T-helper 2 cell (primary cell): ENCODE measurements around the gene CADM1.
A peak's percentile ranks its signal among the peaks of the same experiment; 100 is the strongest.

Experiments used
- DNase-seq, 5 experiments: peaks; one replicate each; pipeline versions ENCODE4 v3.0.0 to v3.0.0-alpha.2; 2012 to 2022

CADM1 gene

GRCh38 chr11:115347106-115347505 is 157.1 kb downstream of the CADM1 start:
- DNase-seq, result no peak

DNA sequence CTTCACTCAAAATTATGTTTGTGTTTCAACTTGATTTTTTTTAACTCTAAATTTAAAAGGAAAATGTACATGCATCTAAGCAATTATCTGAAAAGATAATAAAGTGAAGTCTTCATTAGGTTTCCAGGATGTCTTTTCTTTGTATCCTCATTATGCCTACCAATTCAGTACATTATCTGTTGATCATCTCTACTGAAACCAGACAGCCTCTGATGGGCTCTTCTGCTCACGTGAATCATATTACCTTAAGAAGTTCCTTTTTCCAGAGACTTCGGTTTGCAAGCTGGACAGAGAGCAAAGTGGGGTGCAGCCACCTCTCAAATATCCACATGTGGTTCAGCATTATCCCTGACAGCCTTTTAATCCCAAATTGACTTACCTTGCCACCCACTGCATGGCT is 158.4 kb downstream of the CADM1 start:
- DNase-seq, result no peak

DNA sequence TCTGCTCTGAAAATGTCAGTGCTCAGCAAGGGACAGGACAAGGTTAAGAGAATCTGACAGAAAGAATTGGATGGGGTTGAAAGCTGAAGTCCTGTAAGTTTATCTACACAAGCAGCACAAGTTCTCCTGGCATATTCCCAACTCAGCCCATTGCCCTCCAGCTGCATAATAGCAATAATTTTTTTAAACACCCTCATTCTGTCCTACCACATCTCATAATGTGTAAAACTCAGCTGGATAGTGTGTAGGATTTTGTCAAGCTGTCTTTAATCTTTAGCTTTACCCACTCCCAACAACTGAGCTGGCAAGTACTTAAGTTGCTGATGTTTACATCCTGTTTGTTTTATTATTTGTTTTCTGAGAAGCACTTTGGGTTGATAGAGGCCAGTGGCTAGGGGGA is 158.9 kb downstream of the CADM1 start:
- no peak for DNase-seq

- no peak for DNase-seq
These were observed 159.4 kb downstream of the CADM1 start for GRCh38 chr11:115344846-115345245.

- DNase-seq, result no peak
These were observed 162.1 kb downstream of the CADM1 start for GRCh38 chr11:115342142-115342541.

DNA sequence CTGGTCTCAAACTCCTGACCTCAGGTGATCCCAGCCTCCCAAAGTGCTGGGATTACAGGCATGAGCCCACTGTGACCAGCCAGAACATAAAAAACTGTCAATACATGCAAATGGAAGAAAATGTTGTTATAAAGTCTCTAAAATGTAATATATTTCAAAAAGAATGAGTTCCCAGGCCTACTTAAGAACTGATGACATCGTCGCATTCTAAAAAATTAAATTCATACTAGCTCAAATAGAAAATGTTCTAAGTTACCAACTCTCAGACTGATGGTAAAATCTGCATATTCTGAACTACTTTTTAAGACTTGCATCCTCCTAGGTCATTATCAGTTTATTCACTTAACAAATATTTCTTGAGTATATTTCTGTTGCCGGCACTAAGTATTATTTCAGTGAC is 163.3 kb downstream of the CADM1 start:
- no peak for DNase-seq

DNA sequence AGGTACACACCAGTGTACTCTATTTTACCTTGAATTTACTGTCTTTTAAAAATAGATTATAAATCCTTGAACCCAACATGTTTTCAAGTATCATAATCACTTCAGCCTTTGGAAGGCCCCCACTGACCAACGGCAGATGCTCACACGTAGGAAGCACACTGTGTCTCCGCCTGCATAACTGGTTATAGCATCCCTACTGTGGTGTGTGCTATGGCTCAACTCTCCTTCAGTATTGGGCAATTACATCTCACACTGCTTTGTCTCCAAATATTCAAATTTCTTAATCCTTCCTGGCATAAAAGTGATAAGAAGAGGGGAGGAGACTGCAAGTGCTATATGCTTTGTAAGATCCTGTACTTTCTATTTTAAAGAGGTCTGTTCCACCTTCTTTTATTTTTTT is 165.7 kb downstream of the CADM1 start:
- no peak for DNase-seq

GRCh38 chr11:115334932-115335788 is 169.1 kb downstream of the CADM1 start:
- peak in 1 of 5 experiments; percentile 20 for DNase-seq

- DNase-seq, result no peak
These were observed 170.3 kb downstream of the CADM1 start for GRCh38 chr11:115333949-115334348.

DNA sequence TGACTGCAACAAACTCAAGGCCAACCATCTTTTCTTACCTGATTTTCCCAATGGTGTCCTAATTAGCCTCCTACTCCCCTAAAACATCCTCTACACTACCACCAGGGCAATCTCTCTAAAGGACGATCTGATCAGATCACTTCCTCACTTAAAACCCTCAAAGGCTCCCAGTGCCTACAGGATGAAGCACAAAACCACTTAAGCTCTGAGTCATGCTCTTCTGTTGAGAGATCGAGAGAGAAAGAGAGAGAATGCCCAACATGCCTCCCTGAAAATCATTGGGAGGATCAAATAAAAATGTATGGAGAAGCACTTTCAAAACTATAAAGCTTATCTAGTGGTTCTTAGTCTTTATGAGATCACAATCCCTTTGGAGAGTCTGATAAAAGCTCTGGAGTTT is 171.1 kb downstream of the CADM1 start:
- peak in 1 of 5 experiments; percentile 39 for DNase-seq

GRCh38 chr11:115330684-115331482 is 173.3 kb downstream of the CADM1 start:
- no peak for DNase-seq

- no peak for DNase-seq
These were observed 177.7 kb downstream of the CADM1 start for GRCh38 chr11:115326526-115326925.

DNA sequence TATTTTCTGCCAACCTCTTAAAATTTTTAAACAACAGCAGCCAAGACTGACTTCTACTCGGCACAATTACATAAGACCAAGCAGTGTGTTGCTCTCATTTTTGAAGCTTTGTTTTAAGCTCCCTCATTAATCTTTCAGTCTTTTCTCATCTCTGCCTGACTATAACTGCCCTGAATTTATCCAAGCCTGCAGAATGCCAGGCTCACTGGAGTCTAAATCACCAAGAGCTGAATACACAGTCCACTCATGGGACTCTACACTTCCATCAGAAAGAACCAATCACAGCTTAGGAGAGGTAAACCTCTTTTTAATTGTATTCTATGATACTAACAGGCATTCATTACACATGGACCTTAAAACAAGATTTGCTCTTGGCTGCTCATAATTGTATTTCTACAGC is 178.7 kb downstream of the CADM1 start:
- no peak for DNase-seq

- peak in 2 of 5 experiments; percentile 27 to 78 for DNase-seq
These were observed 179.4 kb downstream of the CADM1 start for GRCh38 chr11:115324581-115325432.

GRCh38 chr11:115322553-115323203 is 181.5 kb downstream of the CADM1 start:
- no peak for DNase-seq

GRCh38 chr11:115321605-115322289 is 182.5 kb downstream of the CADM1 start:
- no peak for DNase-seq

DNA sequence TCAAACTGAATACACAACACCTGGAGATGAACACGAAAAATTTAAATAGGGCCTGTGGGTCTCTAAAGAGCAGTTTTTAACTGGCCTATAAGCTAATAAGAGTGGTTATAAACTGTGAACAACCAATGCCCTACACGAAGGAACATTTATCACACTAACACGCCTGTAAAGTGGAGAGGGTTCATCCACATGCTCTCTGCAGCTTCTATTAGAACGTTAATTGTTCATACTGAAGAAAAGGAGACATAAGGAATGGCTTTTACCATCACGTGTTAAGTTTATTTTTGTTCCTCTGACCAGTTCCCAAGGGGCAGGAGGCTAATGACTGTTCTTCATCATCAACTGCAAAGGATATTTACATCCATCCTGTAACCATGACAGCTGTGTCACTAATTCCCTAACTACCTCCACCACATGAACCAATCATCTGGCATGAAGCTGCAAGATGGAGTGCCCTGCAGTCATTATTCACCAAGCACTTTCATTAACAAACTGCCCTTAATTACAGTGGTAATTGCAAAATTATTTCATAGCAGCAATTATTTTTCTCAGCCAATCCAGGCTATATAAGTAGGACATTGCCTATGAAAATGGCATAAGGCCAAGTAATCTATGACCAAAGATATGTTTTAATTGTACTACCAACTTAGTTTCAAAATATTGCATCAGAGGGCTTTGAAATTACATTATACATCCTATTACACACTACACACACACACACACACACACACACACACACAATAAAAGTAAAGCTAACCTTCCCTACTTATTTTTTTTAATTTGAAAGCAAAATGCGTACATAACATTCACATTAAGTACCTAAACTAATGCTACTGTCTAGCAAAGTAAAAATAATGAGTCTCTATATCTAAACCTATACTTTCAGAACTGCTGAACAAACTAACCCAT is 186.7 kb downstream of the CADM1 start:
- DNase-seq, result no peak

DNA sequence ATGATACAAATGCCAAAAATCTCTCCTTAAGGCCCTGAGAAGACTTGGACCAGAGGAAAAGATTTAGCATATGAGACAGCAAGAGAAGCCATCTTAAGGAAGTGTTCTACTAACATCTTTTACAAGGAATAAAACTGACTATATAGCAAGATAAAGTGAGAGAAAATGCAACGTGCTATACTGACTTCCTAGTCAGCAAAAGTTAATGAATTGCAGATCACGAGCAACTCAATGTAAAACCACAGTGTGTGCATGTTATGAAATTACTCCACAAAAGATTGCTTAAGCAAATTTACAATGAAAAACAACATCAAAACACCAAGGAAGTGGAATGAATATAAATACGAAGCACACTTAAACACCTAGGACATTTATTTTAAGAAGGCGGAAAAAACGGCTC is 187.5 kb downstream of the CADM1 start:
- peak in 1 of 5 experiments; percentile 37 for DNase-seq

GRCh38 chr11:115314330-115314920 is 189.8 kb downstream of the CADM1 start:
- DNase-seq, result no peak

DNA sequence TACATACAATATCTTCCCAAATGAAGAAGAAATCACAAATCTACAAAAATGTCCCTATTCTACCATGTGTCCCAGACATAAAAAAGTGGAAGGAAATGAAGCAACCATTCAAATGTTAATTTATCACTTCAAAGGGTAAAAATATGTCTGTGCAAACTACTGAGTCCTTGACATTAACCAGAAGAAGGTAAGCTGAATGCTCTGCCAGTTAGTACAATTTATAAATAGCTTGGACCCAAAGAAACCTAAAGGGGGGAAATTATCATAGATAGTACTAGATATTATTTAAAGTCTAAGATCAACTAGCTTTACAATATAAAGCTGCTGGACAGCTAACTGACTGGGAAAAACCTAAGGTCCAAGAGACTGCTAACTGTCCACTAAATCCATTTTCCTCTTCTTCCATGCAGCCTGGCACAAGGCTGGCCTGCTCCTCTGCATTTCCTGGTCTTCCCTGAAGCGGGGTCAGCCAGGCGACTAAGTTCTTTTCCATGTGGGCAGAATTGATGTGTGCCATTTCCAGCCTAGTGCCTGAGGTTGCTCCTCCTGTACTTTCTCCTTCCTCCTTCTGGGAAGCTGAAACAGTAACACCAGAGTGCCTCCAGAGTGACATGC is 190.9 kb downstream of the CADM1 start:
- no peak for DNase-seq
